Body of pancreas (tissue), 4 donors: ENCODE results near the gene C16orf78. TPM values are rescaled to one million over a fixed set of nuclear protein-coding genes. Genes with fewer than 3 reads are reported as not detected.

Source experiments
- ATAC-seq: fragments of 150-250 bp; one replicate; pipeline ENCODE4 v1.9.1; 2016
- DNase-seq, 4 donors: peaks; one replicate each; pipeline ENCODE4 v3.0.0-alpha.2; 2019
- H3K27ac ChIP-seq, 4 donors: fragments of 200-600 bp; sonication (generic); 1 replicate in 3 of 4; 2 replicates in 1 of 4; pipeline versions ENCODE4 v1.5.1 to v1.6.1; 2016 to 2019; ENCODE audit warnings: mild to moderate bottlenecking in 1 of 4, mixed read lengths in 1 of 4, moderate library complexity in 1 of 4
- H3K27me3 ChIP-seq, 2 donors: fragments of 200-600 bp; sonication (generic); one replicate each; pipeline ENCODE4 v1.6.0; 2016; ENCODE audit warnings: mild to moderate bottlenecking in 1 of 2
- H3K36me3 ChIP-seq, 2 donors: fragments of 200-600 bp; sonication (generic); replicated peaks in 1 of 2; 2 replicates each; pipeline ENCODE4 v1.5.1; 2016; ENCODE audit warnings: low read depth in 2 of 2; ENCODE audit not compliant: insufficient read depth in 1 of 2
- H3K4me1 ChIP-seq: fragments of 200-600 bp; sonication (generic); one replicate; pipeline ENCODE4 v1.6.0; 2016
- H3K4me3 ChIP-seq, 2 donors: fragments of 200-600 bp; sonication (generic); 1 replicate in 1 of 2; 2 replicates in 1 of 2; pipeline ENCODE4 v1.5.1; 2016 to 2019
- H3K9me3 ChIP-seq, 3 donors: fragments of 200-600 bp; sonication (generic); 1 replicate in 2 of 3; 2 replicates in 1 of 3; pipeline ENCODE4 v1.5.1; 2016
- CTCF ChIP-seq, 7 experiments: fragments of 450-650 bp in 4 of 7; fragments of 200-600 bp in 3 of 7; sonication (generic) in 3 of 7; IDR thresholded peaks; one replicate each; pipeline ENCODE4 v1.5.1; 2016 to 2019; ENCODE audit warnings: antibody characterized with exemption in 7 of 7
- POLR2A ChIP-seq, 3 donors: fragments of 450-650 bp; IDR thresholded peaks; one replicate each; pipeline ENCODE4 v1.6.1; 2016; ENCODE audit warnings: antibody characterized with exemption in 3 of 3, mild to moderate bottlenecking in 2 of 3
- WGBS, 2 donors: methylation state at CpG; one replicate each; pipeline ENCODE4 v1.1.5; 2017; 5-methylcytosine and 5-hydroxymethylcytosine counted together
- intact Hi-C: fragments of 100-400 bp; cut with DNase I; formaldehyde crosslinking; loops from one replicate; pipeline ENCODE4 v1.15.1; 2023
- total RNA-seq, 2 donors: library from RNA; depleted of rRNA; stranded (reverse); fragments of >200 nt; gene quantifications; one replicate each; pipeline ENCODE4 v1.1.0, GENCODE V29; 2016

Gene C16orf78
- total RNA-seq, 2 donors from 2014 or later = not detected

GRCh38 chr16:49377196-49377755, 3.7 kb downstream of the C16orf78 start:
- DNase-seq (no peak), ATAC-seq (no peak)
- TF ChIP-seq POLR2A (IDR thresholded peaks at IDR 0.05) (no peak), CTCF (IDR thresholded peaks at IDR 0.05) (no peak)
- 63 to 70% methylated on average over 7 of the region's 7 CpGs for WGBS, 2 donors
- Histone ChIP-seq H3K27ac (no peak overlapping the region), H3K9me3 (no peaks in the 10 kb centered on the region), H3K27me3 (no peaks in the 10 kb centered on the region), H3K4me1 (no peaks in the 10 kb centered on the region), H3K4me3 (no peak overlapping the region), H3K36me3 (no peaks in the 10 kb centered on the region)
- intact Hi-C loops = no loop called here

GRCh38 chr16:49378238-49378637, 4.6 kb downstream of the C16orf78 start:
- H3K27ac ChIP-seq = no peak overlapping the region
- 66 to 68% methylated on average over 11 of the region's 11 CpGs for WGBS, 2 donors
- TF ChIP-seq CTCF (IDR thresholded peaks at IDR 0.05) (no peak), POLR2A (IDR thresholded peaks at IDR 0.05) (no peak)
- no peak overlapping the region for H3K4me3 ChIP-seq
- intact Hi-C loops = no loop called here
- H3K9me3 ChIP-seq = no peaks in the 10 kb centered on the region
- no peaks in the 10 kb centered on the region for H3K4me1 ChIP-seq
- H3K36me3 ChIP-seq = no peaks in the 10 kb centered on the region
- DNase-seq = no peak
- H3K27me3 ChIP-seq = no peaks in the 10 kb centered on the region
- ATAC-seq = no peak

- intact Hi-C loops = no loop called here
- no peak for DNase-seq
- Histone ChIP-seq H3K9me3 (no peaks in the 10 kb centered on the region), H3K4me1 (no peaks in the 10 kb centered on the region), H3K27ac (no peak overlapping the region), H3K27me3 (no peaks in the 10 kb centered on the region), H3K4me3 (no peak overlapping the region), H3K36me3 (no peaks in the 10 kb centered on the region)
- ATAC-seq = no peak
- TF ChIP-seq POLR2A (IDR thresholded peaks at IDR 0.05) (no peak), CTCF (IDR thresholded peaks at IDR 0.05) (no peak)
- WGBS, 2 donors = 50 to 53% methylated on average over 1 of the region's 1 CpG
Observed at GRCh38 chr16:49378816-49379215, 5.2 kb downstream of the C16orf78 start.

GRCh38 chr16:49382916-49383315, 9.3 kb downstream of the C16orf78 start:
- intact Hi-C loops = no loop called here
- H3K4me3 ChIP-seq = no peak overlapping the region
- H3K36me3 ChIP-seq = no peaks in the 10 kb centered on the region
- no peaks in the 10 kb centered on the region for H3K9me3 ChIP-seq
- TF ChIP-seq POLR2A (IDR thresholded peaks at IDR 0.05) (no peak), CTCF (IDR thresholded peaks at IDR 0.05) (no peak)
- H3K27me3 ChIP-seq = no peaks in the 10 kb centered on the region
- no peaks in the 10 kb centered on the region for H3K4me1 ChIP-seq
- ATAC-seq (no peak), DNase-seq (no peak)
- H3K27ac ChIP-seq = no peak overlapping the region
- WGBS, 2 donors = 10 to 24% methylated on average over 1 of the region's 1 CpG

GRCh38 chr16:49395021-49395420, 21.4 kb downstream of the C16orf78 start:
- no peak overlapping the region for H3K4me3 ChIP-seq
- intact Hi-C loops = no loop called here
- no peaks in the 10 kb centered on the region for H3K27me3 ChIP-seq
- no peak for TF ChIP-seq POLR2A (IDR thresholded peaks at IDR 0.05)
- no peak for TF ChIP-seq CTCF (IDR thresholded peaks at IDR 0.05)
- no peak overlapping the region for H3K27ac ChIP-seq
- no peaks in the 10 kb centered on the region for H3K4me1 ChIP-seq
- ATAC-seq = no peak
- H3K36me3 ChIP-seq = no peaks in the 10 kb centered on the region
- H3K9me3 ChIP-seq = no peaks in the 10 kb centered on the region
- DNase-seq = no peak
- 43 to 70% methylated on average over 1 of the region's 1 CpG for WGBS, 2 donors
